HepG2 (cell line): ENCODE data around the gene BTF3L4. TPM values are rescaled to one million over a fixed set of nuclear protein-coding genes. Genes with fewer than 3 reads are reported as not detected.

ENCODE experiments used
- CENPX ChIP-seq: sonication (generic); formaldehyde crosslinking; IDR thresholded peaks from 2 replicates; pipeline ENCODE4 v1.9.0; 2021; ENCODE audit warnings: mild to moderate bottlenecking, missing genetic modification reagents, moderate library complexity
- GTF2F1 ChIP-seq: fragments of 150-350 bp; IDR thresholded peaks from 2 replicates; pipeline ENCODE4 v1.6.1; 2014; ENCODE audit warnings: low read length
- HNF4G ChIP-seq, 2 experiments: sonication (generic) in 1 of 2; formaldehyde crosslinking in 1 of 2; IDR thresholded peaks; 2 replicates each; pipeline versions ENCODE4 v1.4.0 to v1.6.1; 2011 to 2020; ENCODE audit warnings: borderline replicate concordance in 2 of 2, low read depth in 2 of 2, mild to moderate bottlenecking in 2 of 2, low read length in 1 of 2, missing genetic modification reagents in 1 of 2, moderate library complexity in 1 of 2
- JUN ChIP-seq: sonication (generic); formaldehyde crosslinking; IDR thresholded peaks from 2 replicates; pipeline ENCODE4 v1.4.0; 2020; ENCODE audit warnings: mild to moderate bottlenecking, missing genetic modification reagents
- KLF6 ChIP-seq: IDR thresholded peaks from 2 replicates; pipeline ENCODE4 v1.8.0; 2016; ENCODE audit warnings: missing biosample characterization, missing genetic modification reagents
- KLF9 ChIP-seq: IDR thresholded peaks from 2 replicates; pipeline ENCODE4 v1.6.1; 2016; ENCODE audit warnings: low read depth
- NFE2L1 ChIP-seq: sonication (generic); formaldehyde crosslinking; IDR thresholded peaks from 2 replicates; pipeline ENCODE4 v1.4.0; 2020; ENCODE audit warnings: missing genetic modification reagents, mild to moderate bottlenecking, borderline replicate concordance
- TCF7L2 ChIP-seq: IDR thresholded peaks from 2 replicates; pipeline ENCODE4 v1.6.1; 2011; ENCODE audit warnings: mild to moderate bottlenecking, low read depth, low read length, moderate library complexity
- ZMYM2 ChIP-seq: sonication (generic); formaldehyde crosslinking; IDR thresholded peaks from 2 replicates; pipeline ENCODE4 v1.8.0; 2022; ENCODE audit warnings: mild to moderate bottlenecking, missing genetic modification reagents
- ZNF143 ChIP-seq: sonication (generic); formaldehyde crosslinking; IDR thresholded peaks from 2 replicates; pipeline ENCODE4 v1.4.0; 2020; ENCODE audit warnings: missing genetic modification reagents
- ZNF17 ChIP-seq: sonication (generic); formaldehyde crosslinking; IDR thresholded peaks from 2 replicates; pipeline ENCODE4 v1.5.0; 2020; ENCODE audit warnings: mild to moderate bottlenecking, missing genetic modification reagents
- ZNF33A ChIP-seq: sonication (generic); formaldehyde crosslinking; IDR thresholded peaks from 2 replicates; pipeline ENCODE4 v1.5.1; 2020; ENCODE audit warnings: missing genetic modification reagents, mild to moderate bottlenecking, moderate library complexity, borderline replicate concordance
- ZNF552 ChIP-seq: sonication (generic); formaldehyde crosslinking; IDR thresholded peaks from 2 replicates; pipeline ENCODE4 v1.9.0; 2022; ENCODE audit warnings: missing genetic modification reagents, mild to moderate bottlenecking, borderline replicate concordance
- ZNF879 ChIP-seq: sonication (generic); formaldehyde crosslinking; IDR thresholded peaks from 2 replicates; pipeline ENCODE4 v1.8.1; 2023; ENCODE audit warnings: missing genetic modification reagents
- ZSCAN12 ChIP-seq: sonication (generic); formaldehyde crosslinking; IDR thresholded peaks from 2 replicates; pipeline ENCODE4 v1.9.0; 2021; ENCODE audit warnings: mild to moderate bottlenecking, missing genetic modification reagents
- polyA plus RNA-seq, 8 experiments: library from polyadenylated mRNA; depleted of rRNA in 3 of 8; stranded (reverse) in 7 of 8; unstranded in 1 of 8; fragments of >200 nt; fragmentation: Illumina TruSeq in 4 of 8; extraction: Trizol in 4 of 8; gene quantifications; 2 replicates each; pipeline versions ENCODE4 v1.2.1 to v1.2.3, GENCODE V29; 2011 to 2016; ENCODE audit warnings: low read depth in 4 of 8, missing spikeins in 1 of 8, mixed read lengths in 1 of 8; ENCODE audit not compliant: insufficient read depth in 1 of 8
- total RNA-seq, 5 experiments: library from RNA; depleted of rRNA; stranded (reverse); fragments of >200 nt; fragmentation: Illumina TruSeq; extraction: Trizol; gene quantifications; 2 replicates each; pipeline ENCODE4 v1.2.3, GENCODE V29; 2016; ENCODE audit warnings: low read depth in 1 of 5
- TF ChIP-seq, protein P1 (sequence below): sonication (generic); formaldehyde crosslinking; IDR thresholded peaks from 2 replicates; pipeline ENCODE4 v1.8.0; 2022; ENCODE audit warnings: mild to moderate bottlenecking, missing genetic modification reagents
- TF ChIP-seq, protein P2 (sequence below): sonication (generic); formaldehyde crosslinking; IDR thresholded peaks from 2 replicates; pipeline ENCODE4 v1.4.0; 2020; ENCODE audit warnings: mild to moderate bottlenecking, low read depth, missing genetic modification reagents
- TF ChIP-seq, protein P3 (sequence below): sonication (generic); formaldehyde crosslinking; IDR thresholded peaks from 2 replicates; pipeline ENCODE4 v1.5.1; 2020; ENCODE audit warnings: mild to moderate bottlenecking, missing genetic modification reagents, borderline replicate concordance
- TF ChIP-seq, protein P4 (sequence below): sonication (generic); formaldehyde crosslinking; IDR thresholded peaks from 2 replicates; pipeline ENCODE4 v1.4.0; 2020; ENCODE audit warnings: missing genetic modification reagents

The BTF3L4 gene
- total and polyA plus RNA-seq, 2 of the 13 experiments (the other 11 are each of a cell fraction or from before 2014, with no cell fraction given), result 59.0 to 74.3 TPM

DNA sequence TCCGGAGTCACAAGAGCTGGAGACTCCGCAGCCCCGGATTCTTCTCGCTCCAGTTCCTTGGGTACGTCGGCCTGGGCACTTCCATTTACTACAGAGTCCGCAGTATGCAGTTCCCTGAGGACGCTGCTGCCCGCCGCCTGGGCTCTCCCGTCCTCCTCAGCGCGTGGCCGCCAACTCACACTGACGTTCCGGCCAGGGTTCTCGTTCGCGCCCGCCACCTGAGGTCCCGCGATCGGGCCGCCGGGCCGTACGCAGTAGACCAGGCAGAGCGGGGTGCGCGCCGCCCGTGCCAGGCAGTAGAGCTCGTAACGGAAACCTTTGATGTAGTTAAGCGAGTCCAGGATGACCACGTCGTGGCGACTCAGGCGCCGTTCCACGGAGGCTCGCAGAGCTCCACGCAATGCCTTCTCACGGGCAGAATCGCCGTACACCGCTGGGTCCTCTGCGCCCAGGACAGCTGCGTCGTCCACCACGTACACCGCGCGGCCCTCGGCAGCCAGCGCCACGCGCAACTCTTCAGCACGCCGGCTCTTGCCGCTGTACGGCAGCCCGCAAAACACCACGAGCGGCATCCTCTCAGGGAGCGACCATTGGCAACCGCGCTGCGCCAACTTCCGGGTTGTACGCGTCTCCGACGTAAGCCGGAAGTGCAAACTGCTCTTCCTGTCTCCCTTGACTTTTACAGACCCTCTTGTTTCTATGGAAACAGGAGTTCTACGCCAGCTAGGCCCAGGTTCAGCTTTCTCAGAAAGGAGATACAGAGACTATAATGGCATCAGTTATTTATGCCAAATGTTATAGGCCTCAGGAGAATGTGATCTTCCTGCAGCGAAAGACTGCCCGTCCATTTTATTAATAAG, 22.7 kb upstream of the BTF3L4 start, which contains the start of gene KTI12 (continued):
- TF ChIP-seq, protein P1, sequence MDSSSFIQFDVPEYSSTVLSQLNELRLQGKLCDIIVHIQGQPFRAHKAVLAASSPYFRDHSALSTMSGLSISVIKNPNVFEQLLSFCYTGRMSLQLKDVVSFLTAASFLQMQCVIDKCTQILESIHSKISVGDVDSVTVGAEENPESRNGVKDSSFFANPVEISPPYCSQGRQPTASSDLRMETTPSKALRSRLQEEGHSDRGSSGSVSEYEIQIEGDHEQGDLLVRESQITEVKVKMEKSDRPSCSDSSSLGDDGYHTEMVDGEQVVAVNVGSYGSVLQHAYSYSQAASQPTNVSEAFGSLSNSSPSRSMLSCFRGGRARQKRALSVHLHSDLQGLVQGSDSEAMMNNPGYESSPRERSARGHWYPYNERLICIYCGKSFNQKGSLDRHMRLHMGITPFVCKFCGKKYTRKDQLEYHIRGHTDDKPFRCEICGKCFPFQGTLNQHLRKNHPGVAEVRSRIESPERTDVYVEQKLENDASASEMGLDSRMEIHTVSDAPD (CRISPR knock-in tag), result peak; percentile 37; the same call in 1 of the 2 replicates
- TF ChIP-seq, protein P2, sequence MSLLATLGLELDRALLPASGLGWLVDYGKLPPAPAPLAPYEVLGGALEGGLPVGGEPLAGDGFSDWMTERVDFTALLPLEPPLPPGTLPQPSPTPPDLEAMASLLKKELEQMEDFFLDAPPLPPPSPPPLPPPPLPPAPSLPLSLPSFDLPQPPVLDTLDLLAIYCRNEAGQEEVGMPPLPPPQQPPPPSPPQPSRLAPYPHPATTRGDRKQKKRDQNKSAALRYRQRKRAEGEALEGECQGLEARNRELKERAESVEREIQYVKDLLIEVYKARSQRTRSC (CRISPR knock-in tag), result peak; percentile 93; the same call in 1 of the 2 replicates
- no peak for TF ChIP-seq JUN (CRISPR knock-in tag)
- no peak for TF ChIP-seq NFE2L1 (CRISPR knock-in tag)
- TF ChIP-seq ZMYM2 (CRISPR knock-in tag), result no peak
- TF ChIP-seq, protein P3, sequence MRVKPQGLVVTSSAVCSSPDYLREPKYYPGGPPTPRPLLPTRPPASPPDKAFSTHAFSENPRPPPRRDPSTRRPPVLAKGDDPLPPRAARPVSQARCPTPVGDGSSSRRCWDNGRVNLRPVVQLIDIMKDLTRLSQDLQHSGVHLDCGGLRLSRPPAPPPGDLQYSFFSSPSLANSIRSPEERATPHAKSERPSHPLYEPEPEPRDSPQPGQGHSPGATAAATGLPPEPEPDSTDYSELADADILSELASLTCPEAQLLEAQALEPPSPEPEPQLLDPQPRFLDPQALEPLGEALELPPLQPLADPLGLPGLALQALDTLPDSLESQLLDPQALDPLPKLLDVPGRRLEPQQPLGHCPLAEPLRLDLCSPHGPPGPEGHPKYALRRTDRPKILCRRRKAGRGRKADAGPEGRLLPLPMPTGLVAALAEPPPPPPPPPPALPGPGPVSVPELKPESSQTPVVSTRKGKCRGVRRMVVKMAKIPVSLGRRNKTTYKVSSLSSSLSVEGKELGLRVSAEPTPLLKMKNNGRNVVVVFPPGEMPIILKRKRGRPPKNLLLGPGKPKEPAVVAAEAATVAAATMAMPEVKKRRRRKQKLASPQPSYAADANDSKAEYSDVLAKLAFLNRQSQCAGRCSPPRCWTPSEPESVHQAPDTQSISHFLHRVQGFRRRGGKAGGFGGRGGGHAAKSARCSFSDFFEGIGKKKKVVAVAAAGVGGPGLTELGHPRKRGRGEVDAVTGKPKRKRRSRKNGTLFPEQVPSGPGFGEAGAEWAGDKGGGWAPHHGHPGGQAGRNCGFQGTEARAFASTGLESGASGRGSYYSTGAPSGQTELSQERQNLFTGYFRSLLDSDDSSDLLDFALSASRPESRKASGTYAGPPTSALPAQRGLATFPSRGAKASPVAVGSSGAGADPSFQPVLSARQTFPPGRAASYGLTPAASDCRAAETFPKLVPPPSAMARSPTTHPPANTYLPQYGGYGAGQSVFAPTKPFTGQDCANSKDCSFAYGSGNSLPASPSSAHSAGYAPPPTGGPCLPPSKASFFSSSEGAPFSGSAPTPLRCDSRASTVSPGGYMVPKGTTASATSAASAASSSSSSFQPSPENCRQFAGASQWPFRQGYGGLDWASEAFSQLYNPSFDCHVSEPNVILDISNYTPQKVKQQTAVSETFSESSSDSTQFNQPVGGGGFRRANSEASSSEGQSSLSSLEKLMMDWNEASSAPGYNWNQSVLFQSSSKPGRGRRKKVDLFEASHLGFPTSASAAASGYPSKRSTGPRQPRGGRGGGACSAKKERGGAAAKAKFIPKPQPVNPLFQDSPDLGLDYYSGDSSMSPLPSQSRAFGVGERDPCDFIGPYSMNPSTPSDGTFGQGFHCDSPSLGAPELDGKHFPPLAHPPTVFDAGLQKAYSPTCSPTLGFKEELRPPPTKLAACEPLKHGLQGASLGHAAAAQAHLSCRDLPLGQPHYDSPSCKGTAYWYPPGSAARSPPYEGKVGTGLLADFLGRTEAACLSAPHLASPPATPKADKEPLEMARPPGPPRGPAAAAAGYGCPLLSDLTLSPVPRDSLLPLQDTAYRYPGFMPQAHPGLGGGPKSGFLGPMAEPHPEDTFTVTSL (CRISPR knock-in tag), result no peak
- peak; percentile 71 for TF ChIP-seq ZNF143 (CRISPR knock-in tag)
- TF ChIP-seq CENPX (CRISPR knock-in tag), result no peak
- TF ChIP-seq TCF7L2, result no peak
- TF ChIP-seq HNF4G (IDR thresholded peaks at IDR 0.05; ENCODE audit: borderline replicate concordance, low read depth, low read length), result no peak
- TF ChIP-seq HNF4G (CRISPR knock-in tag; IDR thresholded peaks at IDR 0.05; ENCODE audit: borderline replicate concordance, low read depth), result no peak
- 0 out of 2 replicates have a peak, but pooled peaks have one; percentile 6 for TF ChIP-seq ZNF879 (CRISPR knock-in tag)
- no peak for TF ChIP-seq ZSCAN12 (CRISPR knock-in tag)
- TF ChIP-seq, protein P4, sequence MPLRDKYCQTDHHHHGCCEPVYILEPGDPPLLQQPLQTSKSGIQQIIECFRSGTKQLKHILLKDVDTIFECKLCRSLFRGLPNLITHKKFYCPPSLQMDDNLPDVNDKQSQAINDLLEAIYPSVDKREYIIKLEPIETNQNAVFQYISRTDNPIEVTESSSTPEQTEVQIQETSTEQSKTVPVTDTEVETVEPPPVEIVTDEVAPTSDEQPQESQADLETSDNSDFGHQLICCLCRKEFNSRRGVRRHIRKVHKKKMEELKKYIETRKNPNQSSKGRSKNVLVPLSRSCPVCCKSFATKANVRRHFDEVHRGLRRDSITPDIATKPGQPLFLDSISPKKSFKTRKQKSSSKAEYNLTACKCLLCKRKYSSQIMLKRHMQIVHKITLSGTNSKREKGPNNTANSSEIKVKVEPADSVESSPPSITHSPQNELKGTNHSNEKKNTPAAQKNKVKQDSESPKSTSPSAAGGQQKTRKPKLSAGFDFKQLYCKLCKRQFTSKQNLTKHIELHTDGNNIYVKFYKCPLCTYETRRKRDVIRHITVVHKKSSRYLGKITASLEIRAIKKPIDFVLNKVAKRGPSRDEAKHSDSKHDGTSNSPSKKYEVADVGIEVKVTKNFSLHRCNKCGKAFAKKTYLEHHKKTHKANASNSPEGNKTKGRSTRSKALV, result peak; percentile 69; the same call in 1 of the 2 replicates
- no peak for TF ChIP-seq ZNF552 (CRISPR knock-in tag)
- TF ChIP-seq GTF2F1, result no peak
- no peak for TF ChIP-seq ZNF17 (CRISPR knock-in tag)
- TF ChIP-seq ZNF33A, result no peak
- TF ChIP-seq KLF9 (CRISPR knock-in tag), result no peak
- TF ChIP-seq KLF6, result peak; percentile 80; the same call in 1 of the 2 replicates
